ENCODE measurements around the gene TBXAS1.

The TBXAS1 gene

GRCh38 chr7:139974179-139974811 is 145.2 kb downstream of the TBXAS1 start:
- no peak for DNase-seq (ENCODE audit: low read depth in 4 of 4, low spot score in 1 of 4)

- DNase-seq (ENCODE audit: low read depth in 4 of 4, low spot score in 1 of 4): no peak
These were observed 147.2 kb downstream of the TBXAS1 start for GRCh38 chr7:139976055-139976837.

- DNase-seq (ENCODE audit: low read depth in 4 of 4, low spot score in 1 of 4): no peak
These were observed 148.0 kb downstream of the TBXAS1 start for GRCh38 chr7:139976838-139977656.

GRCh38 chr7:139981511-139981895 is 152.4 kb downstream of the TBXAS1 start:
- no peak for DNase-seq (ENCODE audit: low read depth in 4 of 4, low spot score in 1 of 4)

- DNase-seq (ENCODE audit: low read depth in 4 of 4, low spot score in 1 of 4): no peak
These were observed 154.2 kb downstream of the TBXAS1 start for GRCh38 chr7:139982927-139983920.

GRCh38 chr7:139984642-139985539 is 155.8 kb downstream of the TBXAS1 start:
- no peak for DNase-seq (ENCODE audit: low read depth in 4 of 4, low spot score in 1 of 4)

GRCh38 chr7:139985811-139986210 is 156.7 kb downstream of the TBXAS1 start:
- DNase-seq (ENCODE audit: low read depth in 4 of 4, low spot score in 1 of 4): no peak

GRCh38 chr7:139987691-139988516 is 158.8 kb downstream of the TBXAS1 start:
- no peak for DNase-seq (ENCODE audit: low read depth in 4 of 4, low spot score in 1 of 4)

GRCh38 chr7:139989366-139990141 is 160.5 kb downstream of the TBXAS1 start:
- DNase-seq (ENCODE audit: low read depth in 4 of 4, low spot score in 1 of 4): no peak

- no peak for DNase-seq (ENCODE audit: low read depth in 4 of 4, low spot score in 1 of 4)
These were observed 161.1 kb downstream of the TBXAS1 start for GRCh38 chr7:139990142-139990535.

GRCh38 chr7:139990571-139991268 is 161.7 kb downstream of the TBXAS1 start:
- no peak for DNase-seq (ENCODE audit: low read depth in 4 of 4, low spot score in 1 of 4)

- DNase-seq (ENCODE audit: low read depth in 4 of 4, low spot score in 1 of 4): no peak
These were observed 162.2 kb downstream of the TBXAS1 start for GRCh38 chr7:139991269-139991666.

GRCh38 chr7:139991911-139992310 is 162.8 kb downstream of the TBXAS1 start:
- no peak for DNase-seq (ENCODE audit: low read depth in 4 of 4, low spot score in 1 of 4)

- DNase-seq (ENCODE audit: low read depth in 4 of 4, low spot score in 1 of 4): no peak
These were observed 163.4 kb downstream of the TBXAS1 start for GRCh38 chr7:139992353-139993044.

- no peak for DNase-seq (ENCODE audit: low read depth in 4 of 4, low spot score in 1 of 4)
These were observed 164.1 kb downstream of the TBXAS1 start for GRCh38 chr7:139993169-139993568.

GRCh38 chr7:139993592-139993991 is 164.5 kb downstream of the TBXAS1 start:
- no peak for DNase-seq (ENCODE audit: low read depth in 4 of 4, low spot score in 1 of 4)

- DNase-seq (ENCODE audit: low read depth in 4 of 4, low spot score in 1 of 4): no peak
These were observed 165.3 kb downstream of the TBXAS1 start for GRCh38 chr7:139994356-139994755.
